HCT116 (cell line): ENCODE data around the gene RBM46. TPM values are rescaled to one million over a fixed set of nuclear protein-coding genes. Genes with fewer than 3 reads are reported as not detected.

Source experiments
- ATAC-seq: fragments of 200-7000 bp; cut with Tn5 transposase; 2 replicates; pipeline ENCODE4 v1.9.1; 2020; ENCODE audit warnings: mild to moderate bottlenecking, moderate library complexity
- BruUV-seq: library from RNA; stranded (reverse); fragments of 400-500 nt; replicated peaks from 2 replicates; lab custom pipeline; 2021; lab: Mats Ljungman, UMichigan
- CTCF ChIA-PET: fragments of 300-600 bp; sonication (Branson Sonifier 250); formaldehyde crosslinking; loops from one replicate; lab custom pipeline; 2021; ENCODE audit warnings: antibody characterized with exemption; lab: Charles Lee
- POLR2A ChIA-PET: fragments of 300-600, 350-600 bp; sonication (Branson Sonifier 250); formaldehyde crosslinking; loops from one replicate; lab custom pipeline; 2021; ENCODE audit warnings: antibody characterized with exemption; lab: Charles Lee
- RAD21 ChIA-PET, 2 experiments: fragments of 300-600 bp; sonication (Branson Sonifier 250); formaldehyde crosslinking; loops; one replicate each; lab custom pipeline; 2023; ENCODE audit warnings: low total read pairs in 2 of 2; ENCODE audit not compliant: uncharacterized antibody in 2 of 2, unreplicated experiment in 2 of 2, low non-redundant PET in 1 of 2; lab: Charles Lee
- DNase-seq: peaks from one replicate; pipeline ENCODE4 v3.0.0-alpha.2; 2010; ENCODE audit warnings: low read depth, low spot score
- H2AFZ ChIP-seq: fragments of 200-600 bp; shearing (Covaris generic), sonication (generic); 2 replicates; pipeline ENCODE4 v1.6.1; 2017; ENCODE audit warnings: low read depth, mixed run types, mixed read lengths, antibody characterized with exemption, low read length; ENCODE audit not compliant: poor library complexity, severe bottlenecking
- H3K27ac ChIP-seq: 2 replicates; pipeline ENCODE4 v1.5.1; 2012; ENCODE audit warnings: low read depth, low read length
- H3K27me3 ChIP-seq: fragments of 200-600 bp; sonication (generic); 2 replicates; pipeline ENCODE4 v1.6.1; 2016; ENCODE audit warnings: mixed run types, low read length, mixed read lengths; ENCODE audit not compliant: insufficient read depth
- H3K36me3 ChIP-seq, 2 experiments: fragments of 200-500 bp in 1 of 2; fragments of 200-600 bp in 1 of 2; sonication (Bioruptor generic) in 1 of 2; sonication (generic) in 1 of 2; 2 replicates each; pipeline versions ENCODE4 v1.5.1 to v1.6.1; 2014 to 2016; ENCODE audit warnings: low read length in 2 of 2, inconsistent platforms in 1 of 2, mixed read lengths in 1 of 2, mixed run types in 1 of 2; ENCODE audit not compliant: insufficient read depth in 2 of 2, control insufficient read depth in 1 of 2
- H3K4me1 ChIP-seq, 2 experiments: fragments of 200-600 bp in 1 of 2; sonication (generic) in 1 of 2; 2 replicates each; pipeline versions ENCODE4 v1.5.1 to v1.6.1; 2012 to 2017; ENCODE audit warnings: low read length in 2 of 2, inconsistent platforms in 1 of 2, mild to moderate bottlenecking in 1 of 2, mixed read lengths in 1 of 2, mixed run types in 1 of 2, moderate library complexity in 1 of 2; ENCODE audit not compliant: insufficient read depth in 2 of 2, control insufficient read depth in 1 of 2
- H3K4me2 ChIP-seq: fragments of 200-600 bp; sonication (generic); 2 replicates; pipeline ENCODE4 v1.6.1; 2017; ENCODE audit warnings: mixed run types, low read length, mixed read lengths
- H3K4me3 ChIP-seq, 2 experiments: fragments of 200-600 bp in 1 of 2; sonication (generic) in 1 of 2; replicated peaks in 1 of 2; 2 replicates each; pipeline ENCODE4 v1.5.1; 2011 to 2016; ENCODE audit warnings: low read length in 2 of 2, control low read depth in 1 of 2, low read depth in 1 of 2, mild to moderate bottlenecking in 1 of 2, mixed read lengths in 1 of 2, mixed run types in 1 of 2
- H3K79me2 ChIP-seq: fragments of 200-600 bp; sonication (generic); 2 replicates; pipeline ENCODE4 v1.6.1; 2017; ENCODE audit warnings: mild to moderate bottlenecking, mixed run types, low read length, moderate library complexity, mixed read lengths; ENCODE audit not compliant: insufficient read depth
- H3K9ac ChIP-seq: fragments of 200-600 bp; sonication (generic); 2 replicates; pipeline ENCODE4 v1.6.1; 2016; ENCODE audit warnings: low read length, mixed read lengths
- H3K9me2 ChIP-seq: fragments of 200-600 bp; sonication (generic), shearing (Covaris generic); 2 replicates; pipeline ENCODE4 v1.6.1; 2017; ENCODE audit warnings: mixed run types, mild to moderate bottlenecking, moderate library complexity; ENCODE audit not compliant: insufficient read depth
- H3K9me3 ChIP-seq, 2 experiments: fragments of 200-500 bp in 1 of 2; fragments of 200-600 bp in 1 of 2; sonication (Bioruptor generic) in 1 of 2; sonication (generic) in 1 of 2; 2 replicates each; pipeline ENCODE4 v1.6.1; 2014 to 2017; ENCODE audit warnings: low read length in 2 of 2, mixed read lengths in 2 of 2, inconsistent platforms in 1 of 2, low read depth in 1 of 2, mild to moderate bottlenecking in 1 of 2, mixed run types in 1 of 2, moderate library complexity in 1 of 2; ENCODE audit not compliant: control insufficient read depth in 1 of 2, insufficient read depth in 1 of 2
- H4K20me1 ChIP-seq: fragments of 200-600 bp; sonication (generic), shearing (Covaris generic); 2 replicates; pipeline ENCODE4 v1.6.1; 2017; ENCODE audit warnings: mixed run types, mild to moderate bottlenecking, moderate library complexity; ENCODE audit not compliant: insufficient read depth
- CEBPB ChIP-seq: IDR thresholded peaks from 2 replicates; pipeline ENCODE4 v1.6.1; 2012; ENCODE audit warnings: low read depth
- ELF1 ChIP-seq: IDR thresholded peaks from 2 replicates; pipeline ENCODE4 v1.6.1; 2012; ENCODE audit warnings: low read depth, borderline replicate concordance
- EZH2phosphoT487 ChIP-seq: fragments of 200-600 bp; IDR thresholded peaks from 2 replicates; pipeline ENCODE4 v1.6.1; 2018; ENCODE audit warnings: antibody characterized with exemption, borderline replicate concordance
- JUND ChIP-seq: IDR thresholded peaks from 2 replicates; pipeline ENCODE4 v1.6.1; 2012
- REST ChIP-seq: IDR thresholded peaks from 2 replicates; pipeline ENCODE4 v1.6.1; 2012; ENCODE audit warnings: low read depth
- SIN3A ChIP-seq: IDR thresholded peaks from 2 replicates; pipeline ENCODE4 v1.6.1; 2012; ENCODE audit warnings: low read depth
- SP1 ChIP-seq: IDR thresholded peaks from 2 replicates; pipeline ENCODE4 v1.6.1; 2012; ENCODE audit warnings: low read depth
- SRF ChIP-seq: IDR thresholded peaks from 2 replicates; pipeline ENCODE4 v1.6.1; 2012; ENCODE audit warnings: low read depth
- YY1 ChIP-seq: IDR thresholded peaks from 2 replicates; pipeline ENCODE4 v1.6.1; 2011; ENCODE audit warnings: low read length, low read depth, moderate library complexity, mild to moderate bottlenecking; ENCODE audit not compliant: insufficient replicate concordance; ENCODE audit errors: extremely low read depth
- ZNF274 ChIP-seq: fragments of 200-500 bp; sonication (Bioruptor generic); IDR thresholded peaks from 2 replicates; pipeline ENCODE4 v1.6.1; 2014; ENCODE audit warnings: mild to moderate bottlenecking, low read depth, low read length, inconsistent platforms
- intact Hi-C: fragments of 100-400 bp; cut with micrococcal nuclease; formaldehyde crosslinking; loops from 2 replicates; pipeline ENCODE4 v1.10.0; 2022
- total RNA-seq: library from RNA; stranded (reverse); gene quantifications from one replicate; pipeline ENCODE4 v1.2.1, GENCODE V29; 2021; ENCODE audit not compliant: unreplicated experiment
- TF ChIP-seq, protein P1 (sequence below): IDR thresholded peaks from 2 replicates; pipeline ENCODE4 v1.6.1; 2012
- TF ChIP-seq, protein P2 (sequence below): IDR thresholded peaks from 2 replicates; pipeline ENCODE4 v1.6.1; 2011; ENCODE audit warnings: mild to moderate bottlenecking, low read length, moderate library complexity; ENCODE audit not compliant: insufficient replicate concordance; ENCODE audit errors: extremely low read depth
- TF ChIP-seq, protein P3 (sequence below): IDR thresholded peaks from 2 replicates; pipeline ENCODE4 v1.6.1; 2012

Gene RBM46
- total RNA-seq, 1 experiment from 2014 or later, result 0.39 TPM

DNA sequence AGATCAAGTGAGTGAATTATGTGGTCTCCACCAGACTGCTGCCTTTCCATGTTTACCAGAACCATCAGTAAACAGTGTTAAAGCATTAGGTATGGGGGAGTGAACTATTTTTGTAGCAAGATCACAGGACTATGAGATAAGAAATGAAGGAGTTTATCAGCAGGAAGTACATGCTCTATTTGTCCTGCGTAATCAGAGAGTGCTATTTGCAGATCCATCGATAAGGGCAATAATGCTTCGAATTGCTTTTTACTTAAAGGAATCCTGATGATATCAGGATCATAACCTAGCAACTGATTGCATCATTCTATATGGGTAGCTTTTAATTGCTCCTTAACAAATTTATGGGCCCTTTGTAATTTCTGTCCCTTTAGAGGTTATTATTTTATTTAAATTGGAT, 57.1 kb downstream of the RBM46 start (continued):
- TF ChIP-seq REST (no peak), ELF1 (no peak)

DNA sequence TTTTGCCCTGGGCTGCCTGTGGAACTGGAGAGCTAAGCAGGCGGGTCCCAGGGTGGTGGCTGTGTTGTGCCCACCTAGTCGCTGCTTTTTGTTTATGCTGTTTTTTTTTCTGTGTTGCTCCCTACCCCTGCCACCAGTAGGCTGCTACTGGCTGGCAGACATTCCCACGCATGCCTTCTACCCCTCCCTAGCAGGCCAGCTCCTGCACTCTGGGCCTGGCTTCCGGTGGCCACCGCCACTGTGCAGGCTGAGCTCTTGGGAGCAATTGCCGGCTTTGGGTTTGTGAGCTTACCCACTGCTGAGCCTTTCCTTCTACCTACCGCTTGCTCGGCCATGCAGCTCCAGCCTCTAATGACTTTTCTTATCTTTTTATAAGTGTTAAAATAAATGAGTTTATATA, 57.6 kb downstream of the RBM46 start:
- no peaks in the 10 kb centered on the region for H4K20me1 ChIP-seq
- no peak overlapping the region for H3K27ac ChIP-seq
- H3K9me3 ChIP-seq, result no peaks in the 10 kb centered on the region
- no peaks in the 10 kb centered on the region for H3K36me3 ChIP-seq
- intact Hi-C loops, result no loop called here
- no peaks in the 10 kb centered on the region for H3K4me1 ChIP-seq
- no peak overlapping the region for H3K4me3 ChIP-seq
- no peaks in the 10 kb centered on the region for H3K79me2 ChIP-seq
- TF ChIP-seq, protein P1, sequence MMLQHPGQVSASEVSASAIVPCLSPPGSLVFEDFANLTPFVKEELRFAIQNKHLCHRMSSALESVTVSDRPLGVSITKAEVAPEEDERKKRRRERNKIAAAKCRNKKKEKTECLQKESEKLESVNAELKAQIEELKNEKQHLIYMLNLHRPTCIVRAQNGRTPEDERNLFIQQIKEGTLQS, result no peak
- TF ChIP-seq, protein P2, sequence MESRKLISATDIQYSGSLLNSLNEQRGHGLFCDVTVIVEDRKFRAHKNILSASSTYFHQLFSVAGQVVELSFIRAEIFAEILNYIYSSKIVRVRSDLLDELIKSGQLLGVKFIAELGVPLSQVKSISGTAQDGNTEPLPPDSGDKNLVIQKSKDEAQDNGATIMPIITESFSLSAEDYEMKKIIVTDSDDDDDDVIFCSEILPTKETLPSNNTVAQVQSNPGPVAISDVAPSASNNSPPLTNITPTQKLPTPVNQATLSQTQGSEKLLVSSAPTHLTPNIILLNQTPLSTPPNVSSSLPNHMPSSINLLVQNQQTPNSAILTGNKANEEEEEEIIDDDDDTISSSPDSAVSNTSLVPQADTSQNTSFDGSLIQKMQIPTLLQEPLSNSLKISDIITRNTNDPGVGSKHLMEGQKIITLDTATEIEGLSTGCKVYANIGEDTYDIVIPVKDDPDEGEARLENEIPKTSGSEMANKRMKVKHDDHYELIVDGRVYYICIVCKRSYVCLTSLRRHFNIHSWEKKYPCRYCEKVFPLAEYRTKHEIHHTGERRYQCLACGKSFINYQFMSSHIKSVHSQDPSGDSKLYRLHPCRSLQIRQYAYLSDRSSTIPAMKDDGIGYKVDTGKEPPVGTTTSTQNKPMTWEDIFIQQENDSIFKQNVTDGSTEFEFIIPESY, result no peak
- TF ChIP-seq ELF1 (no peak), JUND (no peak), YY1 (no peak), SP1 (no peak), EZH2phosphoT487 (no peak), SRF (no peak), CEBPB (no peak), ZNF274 (no peak), REST (no peak), SIN3A (no peak)
- TF ChIP-seq, protein P3, sequence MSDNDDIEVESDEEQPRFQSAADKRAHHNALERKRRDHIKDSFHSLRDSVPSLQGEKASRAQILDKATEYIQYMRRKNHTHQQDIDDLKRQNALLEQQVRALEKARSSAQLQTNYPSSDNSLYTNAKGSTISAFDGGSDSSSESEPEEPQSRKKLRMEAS, result no peak
- no peak for ATAC-seq
- BruUV-seq, result no TSS peak
- H2AFZ ChIP-seq, result no peak overlapping the region
- ChIA-PET CTCF (no interaction called here), POLR2A (no interaction called here), RAD21 (no interaction called here)
- no peak for DNase-seq
- no peak overlapping the region for H3K9ac ChIP-seq
- H3K4me2 ChIP-seq, result no peak overlapping the region
- no peaks in the 10 kb centered on the region for H3K9me2 ChIP-seq
- H3K27me3 ChIP-seq, result no peaks in the 10 kb centered on the region
